Measurements from ENCODE around the gene GSTO1. TPM values are rescaled to one million over a fixed set of nuclear protein-coding genes. Genes with fewer than 3 reads are reported as not detected.

The GSTO1 gene
- total RNA-seq, 4 donors from 2014 or later: 46.4 to 82.3 (median 69.9) TPM

- intact Hi-C loops (cut with DNase I; ENCODE audit: low total_unique reads): no loop called here
- no peak for TF ChIP-seq POLR2A (IDR thresholded peaks at IDR 0.05)
- no peak for TF ChIP-seq CTCF (IDR thresholded peaks at IDR 0.05)
- H3K4me3 ChIP-seq (ENCODE audit: low read depth, poor library complexity, severe bottlenecking): no peak overlapping the region
- DNase-seq (ENCODE audit: low spot score in 2 of 2): no peak
- 81% methylated on average over 5 of the region's 5 CpGs for WGBS, 2 donors
These were observed 56.6 kb downstream of the GSTO1 start for GRCh38 chr10:104311184-104311720.

DNA sequence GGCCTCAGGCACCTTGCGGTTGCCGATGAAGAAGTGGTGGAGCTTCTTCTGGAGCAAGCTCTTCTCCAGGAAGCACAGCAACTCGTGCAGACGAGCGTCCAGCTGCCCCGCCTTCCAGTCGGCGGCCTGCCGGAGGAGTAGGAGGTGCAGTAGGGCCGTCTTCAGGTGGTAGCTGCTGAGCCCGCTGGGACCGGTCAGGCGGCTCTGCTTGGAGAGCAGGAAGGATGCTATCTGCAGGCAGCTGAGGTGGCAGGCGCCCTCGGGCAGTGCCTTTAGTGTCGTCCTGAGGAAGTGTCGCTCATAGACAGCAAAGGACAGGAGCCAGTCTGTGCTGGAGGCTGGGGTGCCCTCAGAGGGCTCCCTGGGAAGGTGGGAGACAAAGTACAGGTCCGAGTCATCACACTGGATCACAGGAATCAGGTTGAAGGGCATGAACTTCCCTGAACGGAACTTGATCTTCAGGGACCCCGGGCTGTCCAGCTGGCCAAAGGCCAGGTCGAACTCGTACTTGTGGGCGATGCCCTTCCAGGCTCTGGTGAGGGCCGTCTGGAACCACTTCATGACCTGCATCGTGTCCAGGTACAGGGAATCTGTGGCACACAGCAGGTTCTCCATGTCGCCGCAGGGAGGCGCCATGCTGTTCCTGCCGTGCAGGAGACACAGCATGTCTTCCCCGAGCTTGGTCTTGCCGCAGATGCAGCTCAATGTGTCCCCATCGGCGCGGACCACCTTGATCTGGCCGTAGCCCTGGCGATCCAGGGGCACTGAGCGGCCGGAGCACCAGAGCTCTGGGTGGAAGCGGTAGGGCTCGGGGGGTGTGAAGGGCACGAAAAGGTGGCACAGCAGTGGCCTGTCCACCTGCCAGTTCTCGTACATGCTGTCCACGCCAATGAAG is 60.1 kb downstream of the GSTO1 start:
- DNase-seq (ENCODE audit: low spot score in 2 of 2): peak in 1 of 2 donors; percentile 80
- intact Hi-C loops (cut with DNase I; ENCODE audit: low total_unique reads): no loop called here
- WGBS, 2 donors: 90 to 93% methylated on average over 31 to 41 of the region's 43 CpGs
- no peak for TF ChIP-seq POLR2A (IDR thresholded peaks at IDR 0.05)
- no peak for TF ChIP-seq CTCF (IDR thresholded peaks at IDR 0.05)
- H3K4me3 ChIP-seq (ENCODE audit: low read depth, poor library complexity, severe bottlenecking): no peak overlapping the region

DNA sequence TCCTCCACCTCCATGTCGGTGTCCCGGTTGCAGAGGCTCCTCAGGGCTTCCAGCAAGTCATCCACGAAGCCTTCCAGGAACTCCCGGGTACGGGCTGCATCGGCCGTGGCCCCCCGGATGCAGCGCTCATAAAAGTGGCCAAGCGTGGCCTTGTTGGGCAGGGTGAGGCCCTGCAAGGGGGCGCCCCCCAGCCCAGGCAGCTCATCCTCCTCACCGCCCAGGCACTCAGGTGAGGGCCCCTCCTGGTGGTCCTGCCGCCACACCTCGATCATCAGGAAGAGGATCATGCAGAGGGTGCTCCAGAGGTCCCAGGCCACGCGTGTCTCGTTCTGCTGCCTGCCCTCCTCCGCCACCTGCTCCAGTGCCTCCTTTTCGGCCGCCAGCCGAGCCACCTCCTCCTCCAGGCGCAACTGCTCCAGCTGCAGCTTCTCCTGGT is 60.8 kb downstream of the GSTO1 start:
- 95 to 96% methylated on average over 14 to 21 of the region's 22 CpGs for WGBS, 2 donors
- DNase-seq (ENCODE audit: low spot score in 2 of 2): peak in 1 of 2 donors; percentile 84
- TF ChIP-seq CTCF (IDR thresholded peaks at IDR 0.05) (no peak), POLR2A (IDR thresholded peaks at IDR 0.05) (no peak)
- H3K4me3 ChIP-seq (ENCODE audit: low read depth, poor library complexity, severe bottlenecking): no peak overlapping the region
- intact Hi-C loops (cut with DNase I; ENCODE audit: low total_unique reads): no loop called here

- DNase-seq (ENCODE audit: low spot score in 2 of 2): no peak
- no peak overlapping the region for H3K4me3 ChIP-seq (ENCODE audit: low read depth, poor library complexity, severe bottlenecking)
- intact Hi-C loops (cut with DNase I; ENCODE audit: low total_unique reads): no loop called here
- TF ChIP-seq POLR2A (IDR thresholded peaks at IDR 0.05): no peak
- no peak for TF ChIP-seq CTCF (IDR thresholded peaks at IDR 0.05)
- WGBS, 2 donors: 78 to 85% methylated on average over 9 of the region's 9 CpGs
These were observed 61.8 kb downstream of the GSTO1 start for GRCh38 chr10:104316321-104317099.

MicroRNAs within 50 kb of the gene (microRNA counts, 767-probe panel; counts per million panel counts)
- microRNA hsa-miR-609: 0 to 358 counts per million in 2 donors

Small RNA genes lying within 50 kb of the gene (microRNA-seq; reads per million reads assigned to microRNA genes)
- gene MIR4482 (ENCODE audit: borderline number of aligned reads in 1 of 2, borderline replicate concordance in 2 of 2) (0 to 0.68 reads per million in 2 donors), gene MIR609 (ENCODE audit: borderline number of aligned reads in 1 of 2, borderline replicate concordance in 2 of 2) (0 reads per million in 2 donors)

Other genes with a start within 250 kb of the GSTO1 start
- 1,000 to 10,000 TPM in 1 of 4 donors, 100 to 1,000 TPM in 3; 653 to 1,410 (median 857) TPM for gene COL17A1, start 169.0 kb upstream of the GSTO1 start, total RNA-seq
- gene SFR1, start 132.7 kb upstream of the GSTO1 start, total RNA-seq: 1 to 10 TPM; 2.1 to 10.0 (median 3.5) TPM
- 1 to 10 TPM in 1 of 4 donors, under 1 TPM in 3; 0.19 to 1.6 (median 0.50) TPM for gene CFAP43, start 22.5 kb upstream of the GSTO1 start, total RNA-seq
- 10 to 100 TPM; 19.9 to 29.8 (median 22.6) TPM for gene GSTO2, start 14.3 kb downstream of the GSTO1 start, total RNA-seq
- gene ITPRIP, start 83.6 kb downstream of the GSTO1 start, total RNA-seq: 100 to 1,000 TPM in 3 of 4 donors, 10 to 100 TPM in 1; 77.8 to 182 (median 141) TPM
- gene CFAP58, start 98.9 kb downstream of the GSTO1 start, total RNA-seq: under 1 TPM in 3 of 4 donors, not detected in 1; 0.42 to 0.55 (median 0.44) TPM